H1 (cell line): ENCODE measurements around the gene PARD6A. TPM values are rescaled to one million over a fixed set of nuclear protein-coding genes. Genes with fewer than 3 reads are reported as not detected.

Source experiments
- CTCF ChIA-PET: fragments of 300-600 bp; sonication (Branson Sonifier 250); formaldehyde crosslinking; loops from one replicate; lab custom pipeline; 2021; ENCODE audit not compliant: partially characterized antibody; lab: Charles Lee
- POLR2A ChIA-PET: fragments of 300-600 bp; sonication (Branson Sonifier 250); formaldehyde crosslinking; loops from one replicate; lab custom pipeline; 2021; ENCODE audit warnings: inconsistent platforms; ENCODE audit not compliant: partially characterized antibody; lab: Charles Lee
- DNase-seq, 2 experiments: peaks; one replicate each; pipeline versions ENCODE4 v3.0.0 to v3.0.0-alpha.2; 2010 to 2022; ENCODE audit warnings: low spot score in 2 of 2, low read depth in 1 of 2, mixed read lengths in 1 of 2
- FAIRE-seq: peaks from 2 replicates; lab custom pipeline; 2011; peaks lifted over from hg19 to GRCh38; lab: Jason Lieb, UNC
- H2AFZ ChIP-seq: 2 replicates; pipeline ENCODE4 v1.8.1; 2012; ENCODE audit warnings: low read length, inconsistent platforms
- H2AK5ac ChIP-seq: 2 replicates; pipeline ENCODE4 v1.6.1; 2013; ENCODE audit warnings: low read depth, low read length
- H2BK120ac ChIP-seq: replicated peaks from 2 replicates; pipeline ENCODE3; 2013; ENCODE audit warnings: low read depth, low read length, inconsistent platforms
- H2BK12ac ChIP-seq: 2 replicates; pipeline ENCODE4 v1.6.1; 2013; ENCODE audit warnings: low read depth, low read length
- H2BK15ac ChIP-seq: 2 replicates; pipeline ENCODE4 v1.6.1; 2013; ENCODE audit warnings: low read length
- H2BK20ac ChIP-seq: 2 replicates; pipeline ENCODE4 v1.6.1; 2013; ENCODE audit warnings: low read length
- H2BK5ac ChIP-seq: 2 replicates; pipeline ENCODE4 v1.6.1; 2013; ENCODE audit warnings: low read depth, low read length
- H3K14ac ChIP-seq: 2 replicates; pipeline ENCODE4 v1.6.1; 2013; ENCODE audit warnings: inconsistent platforms; ENCODE audit not compliant: insufficient read length
- H3K18ac ChIP-seq: 2 replicates; pipeline ENCODE4 v1.6.1; 2013; ENCODE audit warnings: low read length; ENCODE audit errors: extremely low read depth
- H3K23ac ChIP-seq: 2 replicates; pipeline ENCODE4 v1.6.1; 2013; ENCODE audit warnings: inconsistent platforms; ENCODE audit not compliant: insufficient read length
- H3K23me2 ChIP-seq: 2 replicates; pipeline ENCODE4 v1.6.1; 2013; ENCODE audit warnings: low read depth, low read length
- H3K27ac ChIP-seq: 2 replicates; pipeline ENCODE4 v1.6.1; 2011; ENCODE audit warnings: low read depth, low read length, inconsistent platforms
- H3K27me3 ChIP-seq, 4 experiments: replicated peaks in 1 of 4; 1 replicate in 1 of 4; 2 replicates in 3 of 4; pipeline versions ENCODE4 v1.6.1 to v1.8.1; 2011 to 2013; ENCODE audit warnings: low read length in 3 of 4, mild to moderate bottlenecking in 3 of 4, inconsistent platforms in 2 of 4, mixed read lengths in 2 of 4, moderate library complexity in 1 of 4; ENCODE audit not compliant: control insufficient read depth in 3 of 4, insufficient read depth in 3 of 4; ENCODE audit errors: extremely low read depth in 1 of 4
- H3K36me3 ChIP-seq, 4 experiments: 2 replicates each; pipeline versions ENCODE4 v1.6.1 to v1.8.1; 2011 to 2013; ENCODE audit warnings: mild to moderate bottlenecking in 4 of 4, low read length in 3 of 4, moderate library complexity in 2 of 4, control low read depth in 1 of 4, inconsistent platforms in 1 of 4; ENCODE audit not compliant: insufficient read depth in 4 of 4, control insufficient read depth in 2 of 4
- H3K4ac ChIP-seq: replicated peaks from 2 replicates; pipeline ENCODE3; 2013; ENCODE audit warnings: low read length, low read depth, mixed read lengths, inconsistent platforms; ENCODE audit not compliant: insufficient read length
- H3K4me1 ChIP-seq, 4 experiments: replicated peaks in 1 of 4; 1 replicate in 1 of 4; 2 replicates in 3 of 4; pipeline versions ENCODE4 v1.6.1 to v1.8.1; 2011 to 2013; ENCODE audit warnings: low read length in 3 of 4, inconsistent platforms in 2 of 4, mixed read lengths in 1 of 4; ENCODE audit not compliant: insufficient read depth in 4 of 4, control insufficient read depth in 3 of 4
- H3K4me2 ChIP-seq, 2 experiments: 2 replicates each; pipeline versions ENCODE4 v1.6.1 to v1.8.1; 2011 to 2013; ENCODE audit warnings: low read depth in 2 of 2, low read length in 2 of 2, control low read depth in 1 of 2, inconsistent platforms in 1 of 2, mild to moderate bottlenecking in 1 of 2; ENCODE audit not compliant: insufficient read depth in 1 of 2
- H3K4me3 ChIP-seq, 4 experiments: fragments of 200-600, 300-600 bp in 1 of 4; sonication (generic), shearing (Covaris generic), sonication (Bioruptor Twin) in 1 of 4; 2 replicates each; pipeline versions ENCODE4 v1.5.1 to v1.8.1; 2011 to 2016; ENCODE audit warnings: low read length in 4 of 4, low read depth in 3 of 4, control low read depth in 2 of 4, inconsistent platforms in 2 of 4, mild to moderate bottlenecking in 2 of 4, mixed read lengths in 1 of 4, moderate library complexity in 1 of 4; ENCODE audit not compliant: insufficient read depth in 2 of 4; ENCODE audit errors: extremely low read depth in 1 of 4
- H3K56ac ChIP-seq: replicated peaks from 2 replicates; pipeline ENCODE3; 2013; ENCODE audit warnings: low read depth, mild to moderate bottlenecking, mixed read lengths, low read length, inconsistent platforms; ENCODE audit not compliant: insufficient read length
- H3K79me1 ChIP-seq: 2 replicates; pipeline ENCODE4 v1.6.1; 2013; ENCODE audit warnings: low read depth, low read length, control low read depth
- H3K79me2 ChIP-seq, 2 experiments: 2 replicates each; pipeline versions ENCODE4 v1.6.1 to v1.8.1; 2012 to 2013; ENCODE audit warnings: low read length in 2 of 2, mild to moderate bottlenecking in 2 of 2, inconsistent platforms in 1 of 2; ENCODE audit not compliant: insufficient read depth in 2 of 2, control insufficient read depth in 1 of 2
- H3K9ac ChIP-seq, 4 experiments: replicated peaks in 1 of 4; 1 replicate in 1 of 4; 2 replicates in 3 of 4; pipeline versions ENCODE4 v1.6.1 to v1.8.1; 2011 to 2013; ENCODE audit warnings: low read depth in 3 of 4, low read length in 3 of 4, control low read depth in 2 of 4, mild to moderate bottlenecking in 2 of 4, moderate library complexity in 2 of 4, inconsistent platforms in 1 of 4; ENCODE audit errors: extremely low read depth in 1 of 4
- H3K9me3 ChIP-seq, 2 experiments: 2 replicates each; pipeline versions ENCODE4 v1.6.1 to v1.8.1; 2012 to 2013; ENCODE audit warnings: mild to moderate bottlenecking in 2 of 2, moderate library complexity in 2 of 2, control low read depth in 1 of 2, inconsistent platforms in 1 of 2, low read depth in 1 of 2, low read length in 1 of 2, mixed read lengths in 1 of 2; ENCODE audit not compliant: insufficient read depth in 2 of 2
- H4K20me1 ChIP-seq, 2 experiments: replicated peaks in 1 of 2; 2 replicates each; pipeline versions ENCODE3 to v1.8.1; 2011 to 2013; ENCODE audit warnings: inconsistent platforms in 2 of 2, low read length in 2 of 2, mild to moderate bottlenecking in 1 of 2; ENCODE audit not compliant: insufficient read depth in 2 of 2, control insufficient read depth in 1 of 2
- H4K5ac ChIP-seq: 2 replicates; pipeline ENCODE4 v1.6.1; 2013; ENCODE audit warnings: low read length, low read depth, mixed read lengths, inconsistent platforms; ENCODE audit not compliant: insufficient read length
- H4K8ac ChIP-seq: 2 replicates; pipeline ENCODE4 v1.8.0; 2013; ENCODE audit warnings: mild to moderate bottlenecking, moderate library complexity, low read length, inconsistent platforms; ENCODE audit not compliant: insufficient read depth; ENCODE audit errors: extremely low read depth
- H4K91ac ChIP-seq: replicated peaks from 2 replicates; pipeline ENCODE3; 2013; ENCODE audit warnings: low read length, mixed read lengths, inconsistent platforms; ENCODE audit not compliant: insufficient read length
- WGBS, 2 experiments: shearing (Covaris generic) in 1 of 2; methylation state at CpG; one replicate each; pipeline versions ENCODE4 v1.1.6 to v1.1.7; 2013 to 2015; ENCODE audit warnings: low lambda C conversion rate in 2 of 2, mixed read lengths in 2 of 2, inconsistent platforms in 1 of 2, low coverage in 1 of 2, missing lambda C conversion rate in 1 of 2; ENCODE audit not compliant: insufficient replicate concordance in 2 of 2, insufficient coverage in 1 of 2, insufficient read length in 1 of 2; ENCODE audit errors: extremely low coverage in 1 of 2, missing lambda C conversion rate in 1 of 2; 5-methylcytosine and 5-hydroxymethylcytosine counted together
- polyA plus RNA-seq, 7 experiments: library from polyadenylated mRNA; depleted of rRNA in 3 of 7; stranded (reverse) in 5 of 7; unstranded in 2 of 7; fragments of >200 nt in 5 of 7; fragments of 200-250 nt in 2 of 7; gene quantifications; 1 replicate in 5 of 7; 2 replicates in 1 of 7; 4 replicates in 1 of 7; pipeline versions ENCODE4 v1.2.1 to v1.2.3, GENCODE V29; 2011 to 2013; ENCODE audit warnings: missing spikeins in 2 of 7, mixed read lengths in 2 of 7
- total RNA-seq: library from RNA; stranded (reverse); fragmentation: NEBNext Ultra II Directional; extraction: Animal tissue kit (Norgen Biotek cat#: 25700); gene quantifications from 2 replicates; pipeline ENCODE4 v1.2.1, GENCODE V29; 2021

The PARD6A gene
- total and polyA plus RNA-seq, 2 of the 8 experiments (the other 6 are each of a cell fraction or from before 2014, with no cell fraction given) = 15.1 to 21.8 TPM

DNA sequence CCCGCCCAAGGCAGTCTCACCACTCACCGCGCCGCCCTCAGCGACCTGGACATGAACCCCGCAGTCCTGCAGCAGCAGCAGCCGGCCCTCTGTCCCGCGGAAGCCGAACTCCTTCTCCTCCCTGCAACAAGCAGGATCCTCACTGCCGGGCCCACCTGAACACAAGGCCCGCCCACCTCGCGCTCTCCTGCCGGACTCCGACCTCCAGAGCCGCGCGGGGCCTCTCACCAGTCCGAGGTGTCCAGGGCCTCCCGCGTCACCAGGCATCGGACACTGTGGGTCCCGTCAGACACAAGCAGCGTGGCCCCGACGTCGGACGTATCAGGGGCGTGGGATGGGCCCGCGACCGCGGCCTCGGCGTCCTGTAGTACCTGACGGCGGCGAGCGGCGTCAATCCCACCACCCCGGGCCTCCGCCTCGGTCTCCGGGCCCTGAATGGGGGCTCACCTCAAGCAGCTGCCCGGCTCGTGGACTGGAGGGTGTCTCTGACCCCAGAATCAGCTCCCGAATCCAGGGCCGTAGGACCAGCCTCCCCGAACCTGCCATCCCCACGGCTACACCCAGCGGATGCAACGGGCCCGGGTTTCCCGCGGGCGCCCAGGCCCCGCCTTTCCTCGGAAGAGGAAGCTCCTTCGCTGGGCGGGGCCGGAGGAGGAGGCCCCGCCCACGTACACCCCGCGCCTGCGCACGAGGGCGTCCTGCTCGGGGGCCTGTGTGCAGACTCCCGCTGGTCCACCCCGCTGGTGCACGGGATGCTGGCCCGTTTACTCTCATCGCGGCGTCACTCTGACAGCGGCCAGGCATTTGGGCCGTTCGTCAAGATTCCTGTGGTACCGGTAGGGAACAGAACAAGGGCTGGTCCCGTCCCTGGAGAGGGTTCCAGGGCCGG, 841 bp upstream of the PARD6A start, which contains the start of gene ACD:
Gene ACD, minus strand, starts transcription at position 586 of the 889 bp plus-strand sequence. Its CDS starts 40 bp downstream, at position 546.
- Histone ChIP-seq H2BK5ac (peak within 1 kb of the TSS; percentile 9; the same call in 1 of the 2 replicates), H3K36me3 (peaks cover 0 to 4% (median 2%) of the 10 kb centered on the region in 4 experiments; a peak in 1 of 8 replicates), H3K27ac (peak within 1 kb of the TSS; percentile 81), H3K4me2 (peak within 1 kb of the TSS; percentile 73 to 99), H2AK5ac (no peak within 1 kb of the TSS), H2BK12ac (no peak within 1 kb of the TSS), H3K9me3 (no peaks in the 10 kb centered on the region), H3K56ac (peak within 1 kb of the TSS; percentile 90), H4K20me1 (peaks cover 5 to 8% of the 10 kb centered on the region in 2 experiments), H3K4ac (no peak within 1 kb of the TSS), H3K23me2 (peaks cover 16% of the 10 kb centered on the region), H3K4me1 (peaks cover 0 to 18% (median 10%) of the 10 kb centered on the region in 4 experiments; a peak in 5 of 7 replicates), H3K23ac (no peak within 1 kb of the TSS), H2BK20ac (no peak within 1 kb of the TSS), H3K9ac (peak within 1 kb of the TSS; percentile 68 to 88 (median 73)), H3K14ac (no peak within 1 kb of the TSS), H3K79me1 (no peaks in the 10 kb centered on the region; the same call in 1 of the 2 replicates), H3K4me3 (peak within 1 kb of the TSS; percentile 86 to 98 (median 89)), H2AFZ (peak within 1 kb of the TSS; percentile 98), H4K91ac (peak within 1 kb of the TSS; percentile 85), H4K5ac (peak within 1 kb of the TSS; percentile 77), H4K8ac (peak within 1 kb of the TSS; percentile 85; the same call in 1 of the 2 replicates), H3K18ac (peak within 1 kb of the TSS; percentile 98), H2BK120ac (no peak within 1 kb of the TSS), H2BK15ac (peak within 1 kb of the TSS; percentile 96; the same call in 1 of the 2 replicates), H3K79me2 (no peaks in the 10 kb centered on the region), H3K27me3 (peaks cover 0 to 2% (median 0%) of the 10 kb centered on the region in 4 experiments; a peak in 1 of 7 replicates)
- ChIA-PET POLR2A (interaction anchor here (0.5 to 2.8 kb wide), 14 partner anchors 9 to 363 kb away, joined by 3 to 12 read pairs (median 4); partner anchors contain the start of genes CARMIL2, CTCF, DDX28 and DUS2), CTCF (interaction anchor here (1.3 to 13.7 kb wide), 6 partner anchors 13 to 139 kb away, joined by 3 to 202 read pairs (median 10); partner anchors contain the start of genes CARMIL2 and RIPOR1)
- DNase-seq (peak in 1 of 2 experiments; percentile 98), FAIRE-seq (no peak)
- 2% methylated on average over 63 of the region's 83 CpGs; no CpG with 5 or more reads in 1 of the 2 experiments for WGBS, 2 experiments
